Hypothalamus (tissue), 51 donors: ENCODE measurements around the gene PTBP2.
"Not testable (repeated sequence)": the region's sequence is repeated elsewhere in the genome, so short reads cannot be mapped to it uniquely, and the experiment has no call there.

Source experiments
- DNase-seq, 51 donors: peaks; one replicate each; lab custom pipeline; 2025; lab: John Stamatoyannopoulos, UW

Gene PTBP2

DNA sequence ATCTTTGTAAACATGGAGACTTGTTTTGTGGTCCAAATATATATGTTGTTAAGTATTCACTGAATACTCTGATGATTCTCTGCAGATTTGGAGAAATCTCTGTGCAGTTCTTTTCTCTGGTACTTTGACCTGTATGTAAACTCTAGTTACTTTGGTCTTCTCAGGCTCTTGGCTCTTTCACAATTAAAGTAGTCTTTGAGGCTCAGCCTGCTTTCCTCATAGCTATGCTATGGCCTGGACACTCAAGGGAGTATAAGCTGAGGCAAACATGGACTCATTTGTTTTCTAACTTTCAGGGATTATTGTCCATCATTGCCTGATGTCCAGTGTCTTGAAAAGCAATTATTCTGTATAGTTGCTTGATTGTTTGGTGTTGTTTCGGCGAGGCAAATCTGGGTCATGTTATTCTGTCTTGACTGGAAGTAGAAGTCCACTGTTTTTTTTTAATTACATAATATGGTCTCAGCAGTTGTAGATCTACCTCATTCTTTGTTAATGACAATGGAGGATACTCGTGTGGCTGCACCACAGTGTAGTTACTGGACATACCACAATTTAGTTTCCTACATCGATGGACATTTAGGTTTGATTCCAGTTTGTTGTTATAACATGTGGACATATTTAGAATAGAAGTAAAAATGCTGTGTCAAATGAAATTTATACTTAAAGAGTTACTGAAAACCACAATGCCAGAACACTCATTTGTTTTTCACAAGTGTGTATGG is 9.2 kb downstream of the PTBP2 start:
- no peak for DNase-seq

DNA sequence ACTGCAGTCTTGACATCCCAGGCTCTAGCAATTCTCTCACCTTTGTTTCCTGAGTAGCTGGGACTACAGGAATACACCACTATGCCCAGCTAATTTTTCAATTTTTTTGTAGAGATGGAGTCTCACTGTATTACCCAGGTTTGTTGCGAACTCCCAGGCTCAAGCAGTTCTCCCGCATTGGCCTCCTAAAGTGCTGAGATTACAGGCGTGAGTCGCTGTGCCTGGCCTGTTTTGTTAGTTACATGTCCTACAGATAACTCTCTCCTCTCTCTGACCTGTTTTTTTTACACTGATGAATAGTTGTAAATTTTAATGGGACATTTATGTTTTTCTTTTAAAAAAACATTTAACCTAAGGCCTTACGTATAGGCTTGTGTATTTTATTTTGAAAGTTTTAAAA is 19.8 kb downstream of the PTBP2 start:
- DNase-seq, result no peak

DNA sequence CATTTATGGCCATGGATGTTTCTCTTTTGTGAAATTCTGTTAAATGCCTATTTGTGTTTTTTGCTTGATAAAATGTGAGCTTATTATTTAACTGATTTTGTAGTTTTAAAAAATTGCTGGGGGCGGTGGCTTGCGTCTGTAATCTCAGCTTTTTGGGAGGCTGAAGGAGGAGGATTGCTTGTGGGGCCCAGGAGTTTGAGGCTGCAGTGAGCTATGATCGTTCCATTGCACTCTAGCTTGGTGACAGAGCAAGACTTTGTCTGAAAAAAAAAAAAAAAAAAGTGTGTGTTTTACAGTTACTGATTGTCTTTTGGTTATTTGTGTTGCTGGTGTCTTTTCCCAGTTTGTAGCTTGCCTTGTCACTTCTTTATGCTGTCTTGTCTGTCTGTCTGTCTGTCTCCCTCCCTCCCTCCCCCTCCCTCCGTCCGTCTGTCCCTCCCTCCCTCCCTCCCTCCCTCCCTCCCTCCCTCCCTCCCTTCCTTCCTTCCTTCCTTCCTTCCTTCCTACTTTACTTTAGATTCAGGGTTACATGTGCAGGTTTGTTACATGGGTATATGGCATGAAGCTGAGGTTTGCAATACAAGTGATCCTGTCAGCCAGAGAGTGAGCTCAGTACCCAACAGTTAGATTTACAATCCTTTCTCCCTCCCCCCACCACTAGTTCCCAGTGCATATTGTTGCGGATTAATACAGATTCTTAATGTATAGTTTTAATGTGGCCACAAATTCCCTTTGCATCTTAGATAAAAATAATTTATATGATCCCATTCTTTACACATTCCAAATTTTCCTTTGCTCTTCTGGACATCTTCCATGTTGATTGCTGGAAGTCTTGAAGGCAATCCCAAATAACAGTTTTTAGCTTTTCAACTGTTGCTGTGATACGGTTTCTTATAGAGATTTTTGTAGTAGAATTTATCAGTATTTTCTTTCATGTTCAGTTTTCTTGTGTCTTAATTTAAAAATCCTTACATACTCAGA is 25.1 kb downstream of the PTBP2 start:
- DNase-seq, result no peak

DNA sequence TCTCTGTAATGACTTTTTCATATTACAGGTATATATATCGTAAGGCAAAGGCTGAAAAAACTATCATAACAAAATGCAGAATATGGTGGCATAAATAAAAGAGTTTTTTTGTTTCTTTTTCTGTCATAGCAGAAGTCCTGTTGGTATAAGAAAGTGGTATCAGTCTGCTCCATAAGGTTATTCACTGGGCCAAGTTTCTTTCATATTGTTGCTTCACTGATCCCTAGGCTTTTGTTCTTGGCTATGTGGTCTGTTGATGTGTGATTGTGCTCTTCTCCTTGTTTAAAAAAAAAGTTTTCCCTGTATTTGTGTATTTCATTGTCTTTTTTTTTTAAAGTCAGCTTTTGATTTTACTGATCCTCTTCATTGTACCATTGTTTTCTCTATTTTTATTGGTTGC is 26.0 kb downstream of the PTBP2 start:
- no peak for DNase-seq

DNA sequence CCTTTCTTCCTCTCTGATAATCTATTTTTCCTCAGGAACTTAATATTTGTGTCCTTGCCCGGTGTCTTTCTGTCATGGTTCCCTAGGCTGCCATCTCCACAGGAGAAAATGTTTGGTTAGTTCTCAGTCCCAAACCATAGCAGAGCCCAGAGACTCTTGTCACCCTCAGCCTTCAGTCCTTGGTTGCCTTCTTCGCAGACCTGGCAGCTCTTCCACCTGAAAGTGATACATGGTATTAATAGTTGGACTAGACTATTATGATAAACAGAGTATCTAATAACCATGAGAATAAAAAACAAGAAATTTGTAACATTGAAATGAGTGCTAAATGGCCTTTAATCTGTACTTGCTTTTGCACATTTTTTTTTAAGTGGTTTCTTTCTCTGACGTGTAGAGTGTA is 26.5 kb downstream of the PTBP2 start:
- DNase-seq, result no peak

DNA sequence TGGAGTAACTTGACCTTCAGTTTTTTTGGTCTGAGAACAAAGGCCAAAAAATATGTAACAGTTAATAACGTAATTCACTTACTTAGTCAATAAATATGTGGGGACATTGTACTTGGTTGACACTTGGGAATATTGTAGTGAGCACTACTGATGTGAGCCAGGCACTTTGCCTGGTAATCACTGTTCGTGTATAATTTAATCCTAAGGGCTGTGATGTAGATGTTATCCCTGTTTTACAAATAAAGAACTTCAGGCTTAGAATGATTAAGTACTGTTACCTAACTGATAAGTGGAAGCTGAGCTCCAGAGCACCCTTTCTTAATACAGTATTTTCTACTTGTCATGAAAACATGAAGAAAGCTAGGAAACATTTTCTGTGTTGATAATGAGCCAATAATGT is 28.0 kb downstream of the PTBP2 start:
- DNase-seq, result no peak

DNA sequence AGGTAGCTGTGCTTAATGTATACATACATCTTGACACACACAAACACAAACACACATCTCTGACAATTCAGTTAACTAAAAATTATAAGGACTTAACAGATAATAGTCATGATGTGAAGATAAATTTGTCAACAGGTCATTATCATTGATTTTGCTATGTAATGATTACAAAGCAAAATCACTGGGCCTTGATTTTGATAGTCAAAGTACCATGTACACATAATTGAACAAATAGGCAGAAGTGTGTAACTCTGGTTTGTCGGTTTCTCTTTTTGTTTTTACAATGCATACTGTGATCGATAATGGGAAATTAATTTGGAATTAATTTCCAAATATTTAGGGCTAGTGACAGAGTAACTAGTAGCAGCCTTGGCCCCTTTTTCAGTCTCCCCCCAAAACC is 30.8 kb downstream of the PTBP2 start:
- DNase-seq, result no peak

DNA sequence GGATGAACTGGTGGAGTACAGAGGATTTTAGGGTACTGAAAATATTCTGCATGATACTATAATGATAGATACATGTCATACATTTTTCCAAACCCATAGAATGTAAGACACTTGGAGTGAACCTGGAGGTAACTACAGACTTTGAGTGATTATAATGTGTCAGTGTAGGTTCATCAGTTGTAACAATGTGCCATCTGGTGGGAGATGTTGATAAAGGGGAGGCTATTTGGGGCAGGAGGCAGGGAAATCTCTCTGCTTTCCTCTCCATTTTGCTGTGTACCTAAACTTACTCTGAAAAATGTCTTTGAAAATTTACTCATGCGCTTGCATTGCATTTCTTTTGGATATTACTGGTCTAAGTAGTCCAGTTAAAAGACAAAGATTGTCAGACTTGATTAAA is 35.2 kb downstream of the PTBP2 start:
- no peak for DNase-seq

DNA sequence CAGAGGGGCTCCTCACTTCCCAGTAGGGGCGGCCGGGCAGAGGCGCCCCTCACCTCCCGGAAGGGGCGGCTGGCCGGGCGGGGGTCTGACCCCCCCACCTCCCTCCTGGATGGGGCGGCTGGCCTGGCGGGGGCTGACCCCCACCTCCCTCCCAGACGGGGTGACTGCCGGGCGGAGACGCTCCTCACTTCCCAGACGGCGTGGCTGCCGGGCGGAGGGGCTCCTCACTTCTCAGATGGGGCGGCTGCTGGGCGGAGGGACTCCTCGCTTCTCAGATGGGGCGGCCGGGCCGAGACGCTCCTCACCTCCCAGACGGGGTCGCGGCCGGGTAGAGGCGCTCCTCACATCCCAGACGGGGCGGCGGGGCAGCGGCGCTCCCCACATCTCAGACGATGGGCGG is 41.0 kb downstream of the PTBP2 start:
- DNase-seq, result not testable (repeated sequence)

DNA sequence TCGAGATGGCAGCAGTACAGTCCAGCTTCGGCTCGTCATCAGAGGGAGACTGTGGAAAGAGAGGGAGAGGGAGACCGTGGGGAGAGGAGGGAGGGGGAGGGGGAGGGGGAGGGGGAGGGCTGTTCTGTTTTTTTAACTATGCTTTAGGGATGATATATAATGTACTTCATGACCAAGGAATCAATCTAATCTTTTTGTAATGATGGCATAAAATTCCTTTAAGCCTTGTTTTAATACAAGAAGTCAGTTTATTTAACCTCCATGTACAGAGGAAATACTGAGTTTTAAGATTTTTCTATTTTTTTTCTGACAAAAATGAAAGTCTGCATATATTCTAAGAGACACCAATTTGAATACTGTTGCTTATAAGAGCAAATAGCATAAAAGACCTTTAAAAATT is 41.9 kb downstream of the PTBP2 start:
- no peak for DNase-seq

DNA sequence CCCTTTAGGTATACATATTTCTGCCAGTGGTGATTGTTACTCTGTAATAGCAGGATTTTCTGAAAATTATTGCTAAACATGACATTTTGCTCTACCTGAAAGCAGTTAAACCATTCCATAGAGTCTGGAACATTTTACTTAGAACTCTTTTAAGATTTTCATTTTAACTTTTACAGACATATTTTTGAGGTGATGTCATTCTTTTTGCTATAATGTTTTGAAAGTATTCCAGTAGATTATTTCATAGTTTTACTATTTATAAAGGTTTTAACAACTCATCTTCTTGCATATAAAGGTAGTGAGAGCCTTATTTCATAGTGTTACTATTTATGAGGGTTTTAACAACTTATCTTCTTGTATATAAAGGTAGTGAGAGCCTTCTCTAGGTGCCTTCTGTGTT is 42.9 kb downstream of the PTBP2 start:
- DNase-seq, result no peak

DNA sequence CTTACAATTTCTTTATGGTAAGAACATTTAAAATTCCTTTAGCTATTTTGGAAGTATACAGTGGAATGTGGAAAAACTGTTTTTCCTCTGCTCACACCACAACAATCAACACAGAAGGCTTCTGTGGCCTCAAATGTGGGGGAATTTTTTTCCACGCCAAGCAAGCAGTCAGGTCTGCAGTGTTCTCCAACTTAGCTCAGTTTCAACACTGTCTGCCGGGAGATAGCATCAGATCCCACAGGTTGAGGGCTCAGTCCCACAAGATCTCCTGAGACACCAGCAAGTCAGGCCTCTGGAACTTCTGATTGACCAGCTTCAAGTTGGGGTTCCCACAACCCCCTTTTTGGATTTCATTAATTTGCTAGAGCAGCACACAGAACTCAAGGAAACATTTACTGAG is 50.3 kb downstream of the PTBP2 start:
- no peak for DNase-seq

DNA sequence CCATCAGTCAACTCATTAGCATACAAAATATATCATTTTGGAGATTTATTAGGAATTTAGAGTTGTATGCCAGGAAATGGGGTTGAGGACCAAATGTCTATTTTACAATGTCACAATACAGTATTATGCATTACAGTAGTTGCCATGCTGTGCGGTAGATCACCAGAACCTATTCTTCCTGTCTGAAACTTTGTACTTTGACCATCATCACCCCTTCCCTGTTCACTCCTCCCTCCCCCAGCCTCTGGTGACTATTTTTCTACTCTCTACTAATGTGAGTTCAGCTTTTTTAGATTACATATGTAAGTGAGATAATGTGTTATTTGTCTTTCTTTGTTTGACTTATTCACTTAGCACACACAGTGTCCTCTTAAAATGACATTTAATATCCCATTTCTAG is 50.8 kb downstream of the PTBP2 start:
- no peak for DNase-seq

DNA sequence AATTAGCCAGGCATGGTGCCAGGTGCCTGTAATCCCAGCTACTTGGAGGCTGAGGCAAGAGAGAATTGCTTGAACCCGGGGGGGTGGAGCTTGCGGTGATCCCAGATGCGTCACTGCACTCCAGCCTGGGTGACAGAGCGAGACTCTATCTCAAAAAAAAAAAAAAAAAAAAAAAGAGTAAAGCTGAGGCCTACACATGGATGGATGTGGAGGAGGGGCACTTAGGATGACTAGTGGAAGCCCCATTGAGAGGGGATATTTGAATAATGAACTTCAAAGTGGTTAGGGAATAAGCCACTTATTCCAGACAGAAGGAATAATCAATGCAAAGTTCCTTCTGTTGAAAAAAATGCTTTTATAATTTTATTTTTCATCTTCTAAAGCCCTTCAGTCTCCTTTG is 51.4 kb downstream of the PTBP2 start:
- DNase-seq, result no peak

DNA sequence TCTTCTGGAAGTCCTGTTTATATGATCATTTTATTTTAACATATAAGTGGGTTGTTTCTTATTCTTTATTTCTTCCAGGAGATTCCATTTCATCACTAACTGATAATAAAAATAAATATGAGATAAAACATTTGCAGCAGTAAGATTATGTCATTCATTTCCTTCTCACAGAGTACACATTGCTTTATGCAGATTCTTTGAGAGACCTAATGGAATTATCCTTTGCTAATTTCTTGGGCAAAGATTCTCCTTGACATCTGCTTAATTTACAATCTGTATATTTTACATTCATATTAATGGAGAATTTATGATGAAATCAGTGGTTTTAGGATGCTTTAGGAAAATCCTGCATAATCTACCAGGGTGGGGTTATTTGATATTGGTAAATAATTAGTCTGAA is 60.6 kb downstream of the PTBP2 start:
- no peak for DNase-seq

DNA sequence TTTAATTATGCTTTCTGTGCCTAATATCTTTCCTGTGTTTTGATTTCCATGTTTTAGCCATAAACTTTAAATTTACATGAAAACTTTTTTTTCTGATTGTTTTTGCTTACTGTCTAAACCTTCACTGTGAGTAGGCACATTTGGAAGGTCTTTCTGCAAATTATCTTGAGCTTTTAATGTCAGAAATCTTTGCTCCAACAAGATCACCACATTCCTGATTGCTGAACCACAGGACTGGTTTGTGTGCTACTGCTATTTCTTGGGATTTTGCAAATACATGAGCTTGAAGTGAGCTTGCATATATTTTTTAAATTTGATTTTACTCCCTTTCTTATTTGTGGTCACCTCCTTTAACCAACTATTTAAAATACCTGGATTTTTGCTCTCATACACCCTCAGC is 61.3 kb downstream of the PTBP2 start:
- DNase-seq, result no peak

DNA sequence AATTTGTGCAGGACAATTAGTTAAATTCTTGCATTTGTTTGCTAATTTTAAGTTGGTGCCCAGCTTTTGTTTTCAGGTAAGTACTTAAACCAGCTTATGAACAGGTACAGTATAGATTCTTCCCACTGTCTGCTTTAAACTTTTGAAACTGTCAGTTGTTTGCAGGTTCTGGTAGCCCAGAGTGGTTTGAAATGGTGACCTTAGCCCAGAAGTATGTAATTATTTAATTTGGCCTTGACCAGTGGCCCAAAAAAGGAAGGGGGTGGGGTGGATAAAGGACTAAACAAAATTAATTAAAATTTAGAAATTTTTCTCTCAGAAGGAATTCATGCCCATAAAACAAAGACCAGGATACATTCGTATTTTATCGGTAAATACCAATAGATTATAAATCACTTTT is 69.0 kb downstream of the PTBP2 start:
- DNase-seq, result no peak

DNA sequence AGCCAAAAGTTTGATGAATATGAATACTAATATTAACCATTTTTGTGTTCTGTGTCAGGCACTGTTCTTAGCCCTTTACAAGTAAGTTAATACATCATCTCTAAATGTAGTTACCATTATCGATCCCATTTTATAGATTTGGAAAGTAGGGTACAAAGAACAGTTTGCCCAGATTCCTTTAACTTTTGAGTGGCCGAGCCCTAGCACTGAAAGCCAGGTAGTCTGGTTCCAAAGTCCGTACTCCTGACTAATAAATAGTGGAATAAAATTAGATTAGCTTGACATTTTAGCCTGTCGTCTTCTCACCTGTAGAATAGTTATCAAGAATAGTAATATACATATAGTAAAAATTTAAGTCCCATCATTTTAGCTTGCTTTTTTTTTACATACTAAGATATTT is 70.6 kb downstream of the PTBP2 start:
- no peak for DNase-seq

DNA sequence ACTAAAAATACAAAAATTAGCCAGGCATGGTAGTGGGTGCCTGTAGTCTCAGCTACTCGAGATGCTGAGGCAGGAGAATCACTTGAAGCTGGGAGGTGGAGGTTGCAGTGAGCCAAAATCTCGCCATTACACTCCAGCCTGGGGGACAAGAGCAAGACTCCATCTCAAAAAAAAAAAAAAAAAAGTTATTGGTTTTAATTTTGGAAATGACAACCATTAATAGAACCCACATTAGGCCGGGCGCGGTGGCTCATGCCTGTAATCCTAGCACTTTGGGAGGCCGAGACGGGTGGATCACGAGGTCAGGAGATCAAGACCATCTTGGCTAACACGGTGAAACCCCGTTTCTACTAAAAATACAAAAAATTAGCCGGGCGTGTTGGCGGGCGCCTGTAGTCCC is 80.1 kb downstream of the PTBP2 start:
- DNase-seq, result not testable (repeated sequence)

DNA sequence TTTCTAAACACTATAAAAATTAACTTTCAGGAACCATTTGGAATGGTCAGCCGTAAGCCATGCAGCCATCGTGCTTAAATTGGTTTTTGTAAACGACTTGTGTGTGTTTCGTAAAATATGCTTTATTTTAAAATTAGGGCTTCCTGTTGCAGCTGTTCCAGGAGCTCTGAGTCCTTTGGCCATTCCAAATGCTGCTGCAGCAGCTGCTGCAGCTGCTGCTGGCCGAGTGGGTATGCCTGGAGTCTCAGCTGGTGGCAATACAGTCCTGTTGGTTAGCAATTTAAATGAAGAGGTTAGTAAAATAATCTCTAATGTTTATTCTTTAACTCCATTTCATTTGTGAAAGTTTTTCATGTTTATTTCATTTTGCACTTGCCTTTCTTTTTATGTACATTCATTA is 83.1 kb downstream of the PTBP2 start:
- peak in 3 of 51 donors; percentile 4 to 9 (median 8) for DNase-seq

DNA sequence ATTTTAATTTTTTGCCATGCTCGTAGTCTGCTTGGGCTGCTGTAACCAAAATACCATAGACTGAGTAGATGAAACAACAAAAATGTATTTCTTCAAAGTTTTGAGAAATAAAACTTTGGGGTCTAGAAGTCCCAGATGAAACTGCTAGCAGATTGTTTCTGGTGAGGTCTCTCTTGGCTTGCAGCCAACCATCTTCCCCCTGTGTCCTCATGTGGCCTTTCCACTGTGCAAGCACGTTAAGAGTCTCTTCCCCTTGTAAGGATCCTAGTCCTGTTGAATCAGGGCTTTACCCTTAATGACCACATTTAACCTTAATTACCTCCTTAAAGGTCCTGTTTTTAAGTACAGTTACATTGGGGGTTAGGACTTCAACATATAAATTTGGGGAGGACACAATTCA is 86.6 kb downstream of the PTBP2 start:
- DNase-seq, result no peak

DNA sequence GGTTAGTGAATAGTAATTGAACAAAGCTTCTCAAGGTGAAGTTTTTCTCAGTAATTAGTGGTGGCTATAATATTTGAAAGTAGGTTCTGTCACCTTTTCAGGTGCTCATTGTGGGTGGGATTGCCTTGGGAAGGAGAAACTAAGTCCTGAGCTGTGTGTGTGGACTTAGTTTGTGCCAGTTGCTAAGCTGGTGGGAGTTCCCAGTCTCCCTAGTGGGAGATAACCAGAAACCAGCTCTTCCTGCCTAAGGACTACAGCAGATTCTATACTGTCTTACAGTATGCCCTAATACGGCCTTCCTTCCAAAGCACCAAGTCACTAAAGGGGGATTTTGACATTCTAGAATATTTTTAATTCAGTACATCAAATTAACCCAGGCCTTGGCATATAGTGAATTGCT is 94.3 kb downstream of the PTBP2 start:
- no peak for DNase-seq
